ENCODE results near the gene POC1B.
A peak's percentile ranks its signal among the peaks of the same experiment; 100 is the strongest.

POC1B gene

GRCh38 chr12:89389755-89390661 lies 135.8 kb downstream of the POC1B start:
- no peaks in the 10 kb centered on the region for H3K27me3 ChIP-seq (ENCODE audit: low read depth, low read length)
- no peaks in the 10 kb centered on the region for H3K9me3 ChIP-seq (ENCODE audit: control insufficient read depth in 1 of 2, low read length in 2 of 2)
- no peaks in the 10 kb centered on the region for H3K36me3 ChIP-seq (ENCODE audit: control insufficient read depth in 1 of 2, insufficient read depth in 2 of 2, low read length in 2 of 2)
- H3K4me3 ChIP-seq (ENCODE audit: low read depth in 1 of 2, low read length in 2 of 2), result no peak overlapping the region
- H3K27ac ChIP-seq (ENCODE audit: low read length), result peak overlapping the region; percentile 47
- peaks cover 11 to 14% of the 10 kb centered on the region in 2 donors for H3K4me1 ChIP-seq (ENCODE audit: control insufficient read depth in 1 of 2, insufficient read depth in 2 of 2, low read length in 2 of 2)

- H3K4me3 ChIP-seq (ENCODE audit: low read depth in 1 of 2, low read length in 2 of 2), result no peak overlapping the region
- peak overlapping the region; percentile 6 for H3K27ac ChIP-seq (ENCODE audit: low read length)
- H3K27me3 ChIP-seq (ENCODE audit: low read depth, low read length), result no peaks in the 10 kb centered on the region
Observed at GRCh38 chr12:89386138-89386537, 139.7 kb downstream of the POC1B start.

GRCh38 chr12:89384807-89385206 lies 141.0 kb downstream of the POC1B start:
- H3K4me1 ChIP-seq (ENCODE audit: control insufficient read depth in 1 of 2, insufficient read depth in 2 of 2, low read length in 2 of 2), result peaks cover 30% of the 10 kb centered on the region in 2 donors
- H3K27ac ChIP-seq (ENCODE audit: low read length), result peak overlapping the region; percentile 90
- no peaks in the 10 kb centered on the region for H3K36me3 ChIP-seq (ENCODE audit: control insufficient read depth in 1 of 2, insufficient read depth in 2 of 2, low read length in 2 of 2)
- peak overlapping the region in 1 of 2 donors; percentile 39 for H3K4me3 ChIP-seq (ENCODE audit: low read depth in 1 of 2, low read length in 2 of 2)
- H3K27me3 ChIP-seq (ENCODE audit: low read depth, low read length), result no peaks in the 10 kb centered on the region
- H3K9me3 ChIP-seq (ENCODE audit: control insufficient read depth in 1 of 2, low read length in 2 of 2), result no peaks in the 10 kb centered on the region

More at GRCh38 chr12:89386138-89386537, 139.7 kb downstream of the POC1B start:
- Histone ChIP-seq H3K4me1 (ENCODE audit: control insufficient read depth in 1 of 2, insufficient read depth in 2 of 2, low read length in 2 of 2) (peaks cover 30 to 36% of the 10 kb centered on the region in 2 donors), H3K9me3 (ENCODE audit: control insufficient read depth in 1 of 2, low read length in 2 of 2) (no peaks in the 10 kb centered on the region), H3K36me3 (ENCODE audit: control insufficient read depth in 1 of 2, insufficient read depth in 2 of 2, low read length in 2 of 2) (no peaks in the 10 kb centered on the region)

- H3K9me3 ChIP-seq (ENCODE audit: control insufficient read depth in 1 of 2, low read length in 2 of 2), result no peaks in the 10 kb centered on the region
- H3K27me3 ChIP-seq (ENCODE audit: low read depth, low read length), result no peaks in the 10 kb centered on the region
- peaks cover 30% of the 10 kb centered on the region in 2 donors for H3K4me1 ChIP-seq (ENCODE audit: control insufficient read depth in 1 of 2, insufficient read depth in 2 of 2, low read length in 2 of 2)
- peak overlapping the region; percentile 90 for H3K27ac ChIP-seq (ENCODE audit: low read length)
- no peaks in the 10 kb centered on the region for H3K36me3 ChIP-seq (ENCODE audit: control insufficient read depth in 1 of 2, insufficient read depth in 2 of 2, low read length in 2 of 2)
- H3K4me3 ChIP-seq (ENCODE audit: low read depth in 1 of 2, low read length in 2 of 2), result peak overlapping the region in 1 of 2 donors; percentile 39
Observed at GRCh38 chr12:89384050-89384758, 141.6 kb downstream of the POC1B start.

- Histone ChIP-seq H3K4me1 (ENCODE audit: control insufficient read depth in 1 of 2, insufficient read depth in 2 of 2, low read length in 2 of 2) (peaks cover 30% of the 10 kb centered on the region in 2 donors), H3K27me3 (ENCODE audit: low read depth, low read length) (no peaks in the 10 kb centered on the region), H3K4me3 (ENCODE audit: low read depth in 1 of 2, low read length in 2 of 2) (peak overlapping the region in 1 of 2 donors; percentile 39), H3K27ac (ENCODE audit: low read length) (peak overlapping the region; percentile 90), H3K36me3 (ENCODE audit: control insufficient read depth in 1 of 2, insufficient read depth in 2 of 2, low read length in 2 of 2) (no peaks in the 10 kb centered on the region), H3K9me3 (ENCODE audit: control insufficient read depth in 1 of 2, low read length in 2 of 2) (no peaks in the 10 kb centered on the region)
Observed at GRCh38 chr12:89383235-89384049, 142.4 kb downstream of the POC1B start.

- H3K9me3 ChIP-seq (ENCODE audit: control insufficient read depth in 1 of 2, low read length in 2 of 2), result no peaks in the 10 kb centered on the region
- H3K27me3 ChIP-seq (ENCODE audit: low read depth, low read length), result no peaks in the 10 kb centered on the region
- H3K36me3 ChIP-seq (ENCODE audit: control insufficient read depth in 1 of 2, insufficient read depth in 2 of 2, low read length in 2 of 2), result no peaks in the 10 kb centered on the region
- H3K27ac ChIP-seq (ENCODE audit: low read length), result peak overlapping the region; percentile 90
- H3K4me1 ChIP-seq (ENCODE audit: control insufficient read depth in 1 of 2, insufficient read depth in 2 of 2, low read length in 2 of 2), result peaks cover 27 to 30% of the 10 kb centered on the region in 2 donors
- H3K4me3 ChIP-seq (ENCODE audit: low read depth in 1 of 2, low read length in 2 of 2), result no peak overlapping the region
Observed at GRCh38 chr12:89382328-89382727, 143.5 kb downstream of the POC1B start.

- H3K27me3 ChIP-seq (ENCODE audit: low read depth, low read length), result no peaks in the 10 kb centered on the region
- H3K9me3 ChIP-seq (ENCODE audit: control insufficient read depth in 1 of 2, low read length in 2 of 2), result no peaks in the 10 kb centered on the region
- no peak overlapping the region for H3K27ac ChIP-seq (ENCODE audit: low read length)
- no peak overlapping the region for H3K4me3 ChIP-seq (ENCODE audit: low read depth in 1 of 2, low read length in 2 of 2)
- H3K4me1 ChIP-seq (ENCODE audit: control insufficient read depth in 1 of 2, insufficient read depth in 2 of 2, low read length in 2 of 2), result peaks cover 18 to 21% of the 10 kb centered on the region in 2 donors
- no peaks in the 10 kb centered on the region for H3K36me3 ChIP-seq (ENCODE audit: control insufficient read depth in 1 of 2, insufficient read depth in 2 of 2, low read length in 2 of 2)
Observed at GRCh38 chr12:89379839-89380467, 145.9 kb downstream of the POC1B start.

- no peak overlapping the region for H3K27ac ChIP-seq (ENCODE audit: low read length)
- peaks cover 12 to 15% of the 10 kb centered on the region in 2 donors for H3K4me1 ChIP-seq (ENCODE audit: control insufficient read depth in 1 of 2, insufficient read depth in 2 of 2, low read length in 2 of 2)
- H3K4me3 ChIP-seq (ENCODE audit: low read depth in 1 of 2, low read length in 2 of 2), result no peak overlapping the region
- H3K36me3 ChIP-seq (ENCODE audit: control insufficient read depth in 1 of 2, insufficient read depth in 2 of 2, low read length in 2 of 2), result no peaks in the 10 kb centered on the region
- H3K27me3 ChIP-seq (ENCODE audit: low read depth, low read length), result no peaks in the 10 kb centered on the region
- H3K9me3 ChIP-seq (ENCODE audit: control insufficient read depth in 1 of 2, low read length in 2 of 2), result no peaks in the 10 kb centered on the region
Observed at GRCh38 chr12:89379148-89379838, 146.6 kb downstream of the POC1B start.

GRCh38 chr12:89376844-89377243 lies 149.0 kb downstream of the POC1B start:
- no peaks in the 10 kb centered on the region for H3K36me3 ChIP-seq (ENCODE audit: control insufficient read depth in 1 of 2, insufficient read depth in 2 of 2, low read length in 2 of 2)
- peaks cover 0 to 5% of the 10 kb centered on the region in 2 donors for H3K4me1 ChIP-seq (ENCODE audit: control insufficient read depth in 1 of 2, insufficient read depth in 2 of 2, low read length in 2 of 2)
- H3K9me3 ChIP-seq (ENCODE audit: control insufficient read depth in 1 of 2, low read length in 2 of 2), result no peaks in the 10 kb centered on the region
- no peaks in the 10 kb centered on the region for H3K27me3 ChIP-seq (ENCODE audit: low read depth, low read length)
- peak overlapping the region; percentile 30 for H3K27ac ChIP-seq (ENCODE audit: low read length)
- H3K4me3 ChIP-seq (ENCODE audit: low read depth in 1 of 2, low read length in 2 of 2), result no peak overlapping the region

GRCh38 chr12:89376202-89376529 lies 149.7 kb downstream of the POC1B start:
- peak overlapping the region; percentile 30 for H3K27ac ChIP-seq (ENCODE audit: low read length)
- no peaks in the 10 kb centered on the region for H3K27me3 ChIP-seq (ENCODE audit: low read depth, low read length)
- H3K4me1 ChIP-seq (ENCODE audit: control insufficient read depth in 1 of 2, insufficient read depth in 2 of 2, low read length in 2 of 2), result peaks cover 0 to 5% of the 10 kb centered on the region in 2 donors
- H3K9me3 ChIP-seq (ENCODE audit: control insufficient read depth in 1 of 2, low read length in 2 of 2), result no peaks in the 10 kb centered on the region
- no peak overlapping the region for H3K4me3 ChIP-seq (ENCODE audit: low read depth in 1 of 2, low read length in 2 of 2)
- H3K36me3 ChIP-seq (ENCODE audit: control insufficient read depth in 1 of 2, insufficient read depth in 2 of 2, low read length in 2 of 2), result no peaks in the 10 kb centered on the region

Data from muscle layer of duodenum (tissue), 2 donors.